Measurements from ENCODE around the gene STRA8. TPM values are rescaled to one million over a fixed set of nuclear protein-coding genes. Genes with fewer than 3 reads are reported as not detected.

The STRA8 gene
- total and polyA plus RNA-seq, 4 donors = not detected

GRCh38 chr7:135195968-135196629 is 37.5 kb upstream of the STRA8 start:
- TF ChIP-seq CTCF (IDR thresholded peaks at IDR 0.05; ENCODE audit: control extremely low read depth, extremely low read depth) = no peak
- Histone ChIP-seq H3K9ac (ENCODE audit: insufficient read depth in 1 of 2, low read length in 2 of 2) (no peak overlapping the region), H3K27me3 (ENCODE audit: control insufficient read depth in 3 of 3, insufficient read depth in 3 of 3, low read length in 2 of 3) (no peaks in the 10 kb centered on the region), H3K4me1 (ENCODE audit: control insufficient read depth in 5 of 5, insufficient read depth in 5 of 5, low read length in 5 of 5) (peaks cover 0 to 6% (median 5%) of the 10 kb centered on the region in 5 donors), H3K36me3 (ENCODE audit: control insufficient read depth in 4 of 4, insufficient read depth in 4 of 4, low read length in 4 of 4) (peaks cover 23 to 56% (median 30%) of the 10 kb centered on the region in 4 donors), H3K4me3 (no peak overlapping the region), H3K27ac (ENCODE audit: low read depth in 1 of 2, low read length in 1 of 2) (no peak overlapping the region), H3K9me3 (ENCODE audit: control insufficient read depth in 4 of 4, insufficient read depth in 3 of 4, low read length in 3 of 4) (peaks cover 0 to 2% (median 0%) of the 10 kb centered on the region in 4 donors)
- WGBS, 2 donors = 96 to 98% methylated on average over 14 of the region's 14 CpGs
- ATAC-seq (ENCODE audit: insufficient read depth, low FRiP score) (no peak), DNase-seq (no peak)

GRCh38 chr7:135197343-135197742 is 36.3 kb upstream of the STRA8 start:
- Histone ChIP-seq H3K4me1 (ENCODE audit: control insufficient read depth in 5 of 5, insufficient read depth in 5 of 5, low read length in 5 of 5) (peaks cover 0 to 13% (median 5%) of the 10 kb centered on the region in 5 donors), H3K9ac (ENCODE audit: insufficient read depth in 1 of 2, low read length in 2 of 2) (no peak overlapping the region), H3K27me3 (ENCODE audit: control insufficient read depth in 3 of 3, insufficient read depth in 3 of 3, low read length in 2 of 3) (no peaks in the 10 kb centered on the region), H3K27ac (ENCODE audit: low read depth in 1 of 2, low read length in 1 of 2) (no peak overlapping the region), H3K9me3 (ENCODE audit: control insufficient read depth in 4 of 4, insufficient read depth in 3 of 4, low read length in 3 of 4) (peaks cover 0 to 2% (median 0%) of the 10 kb centered on the region in 4 donors), H3K4me3 (no peak overlapping the region), H3K36me3 (ENCODE audit: control insufficient read depth in 4 of 4, insufficient read depth in 4 of 4, low read length in 4 of 4) (peaks cover 26 to 53% (median 36%) of the 10 kb centered on the region in 4 donors)
- ATAC-seq (ENCODE audit: insufficient read depth, low FRiP score) = no peak
- 91 to 98% methylated on average over 2 of the region's 2 CpGs for WGBS, 2 donors
- TF ChIP-seq CTCF (IDR thresholded peaks at IDR 0.05; ENCODE audit: control extremely low read depth, extremely low read depth) = no peak
- no peak for DNase-seq

- 95% methylated on average over 14 to 15 of the region's 15 CpGs for WGBS, 2 donors
- peaks cover 0 to 2% (median 0%) of the 10 kb centered on the region in 4 donors for H3K9me3 ChIP-seq (ENCODE audit: control insufficient read depth in 4 of 4, insufficient read depth in 3 of 4, low read length in 3 of 4)
- H3K36me3 ChIP-seq (ENCODE audit: control insufficient read depth in 4 of 4, insufficient read depth in 4 of 4, low read length in 4 of 4) = peaks cover 23 to 50% (median 37%) of the 10 kb centered on the region in 4 donors
- no peak overlapping the region for H3K4me3 ChIP-seq
- H3K27ac ChIP-seq (ENCODE audit: low read depth in 1 of 2, low read length in 1 of 2) = no peak overlapping the region
- TF ChIP-seq CTCF (IDR thresholded peaks at IDR 0.05; ENCODE audit: control extremely low read depth, extremely low read depth) = no peak
- DNase-seq (no peak), ATAC-seq (ENCODE audit: insufficient read depth, low FRiP score) (no peak)
- no peaks in the 10 kb centered on the region for H3K27me3 ChIP-seq (ENCODE audit: control insufficient read depth in 3 of 3, insufficient read depth in 3 of 3, low read length in 2 of 3)
- H3K9ac ChIP-seq (ENCODE audit: insufficient read depth in 1 of 2, low read length in 2 of 2) = no peak overlapping the region
- peaks cover 0 to 18% (median 7%) of the 10 kb centered on the region in 5 donors for H3K4me1 ChIP-seq (ENCODE audit: control insufficient read depth in 5 of 5, insufficient read depth in 5 of 5, low read length in 5 of 5)
Observed at GRCh38 chr7:135197906-135198655, 35.6 kb upstream of the STRA8 start.

Measured in lung (tissue), 12 donors.